Hindlimb muscle (tissue), 1 donor: Measurements from ENCODE around the gene ING3. TPM values are rescaled to one million over a fixed set of nuclear protein-coding genes. Genes with fewer than 3 reads are reported as not detected.

Source experiments
- polyA plus RNA-seq: library from polyadenylated mRNA; unstranded; fragments of 120-200 nt; gene quantifications from one replicate; pipeline ENCODE4 v1.2.1, GENCODE V29; 2013; ENCODE audit not compliant: insufficient read length

Gene ING3
- polyA plus RNA-seq, 1 donor = 15.2 TPM

Other genes starting within 250 kb of the ING3 start
- gene TSPAN12, start 92.6 kb upstream of the ING3 start, polyA plus RNA-seq = 57.2 TPM
- 8.2 TPM for gene CPED1, start 37.9 kb downstream of the ING3 start, polyA plus RNA-seq